K562 (cell line): ENCODE measurements around the gene BCL2L15. TPM values are rescaled to one million over a fixed set of nuclear protein-coding genes. Genes with fewer than 3 reads are reported as not detected.
A peak's percentile ranks its signal among the peaks of the same experiment; 100 is the strongest.

Source experiments
- CUX1 ChIP-seq: fragments of 200-800 bp; sonication (Bioruptor generic); IDR thresholded peaks from 2 replicates; pipeline ENCODE4 v1.6.1; 2016; ENCODE audit warnings: missing genetic modification characterization, missing compliant biosample characterization
- DACH1 ChIP-seq: fragments of 450-650 bp; IDR thresholded peaks from 2 replicates; pipeline ENCODE4 v1.6.1; 2018; ENCODE audit not compliant: partially characterized antibody
- EP400 ChIP-seq: fragments of 450-650 bp; IDR thresholded peaks from 2 replicates; pipeline ENCODE4 v1.6.1; 2017; ENCODE audit warnings: antibody characterized with exemption, mild to moderate bottlenecking, moderate library complexity
- PBX2 ChIP-seq, 2 experiments: IDR thresholded peaks in 1 of 2; conservative IDR thresholded peaks in 1 of 2; 2 replicates each; pipeline ENCODE4 v1.6.1; 2016; ENCODE audit warnings: low read depth in 2 of 2, mild to moderate bottlenecking in 1 of 2, missing compliant biosample characterization in 1 of 2, missing genetic modification characterization in 1 of 2, moderate library complexity in 1 of 2
- UBTF ChIP-seq, 2 experiments: IDR thresholded peaks; 2 replicates each; pipeline ENCODE4 v1.6.1; 2012; ENCODE audit warnings: improper control_type of control experiment in 2 of 2, low read depth in 2 of 2, low read length in 2 of 2, borderline replicate concordance in 1 of 2
- ZNF407 ChIP-seq: fragments of 450-650 bp; IDR thresholded peaks from 2 replicates; pipeline ENCODE4 v1.6.1; 2016; ENCODE audit warnings: low read depth
- polyA plus RNA-seq, 8 experiments: library from polyadenylated mRNA; depleted of rRNA in 4 of 8; stranded (reverse) in 5 of 8; unstranded in 3 of 8; fragments of >200 nt; fragmentation: Nextera tagmentation in 2 of 8; fragmentation: Illumina TruSeq in 1 of 8; extraction: Ambion mirVana in 2 of 8; extraction: Trizol in 1 of 8; gene quantifications; 2 replicates each; pipeline versions ENCODE4 v1.2.1 to v1.2.3, GENCODE V29; 2011 to 2014; ENCODE audit warnings: inconsistent platforms in 1 of 8, missing spikeins in 1 of 8
- total RNA-seq, 7 experiments: library from RNA; depleted of rRNA in 6 of 7; stranded (reverse); fragments of >200 nt in 6 of 7; fragmentation: Illumina TruSeq in 2 of 7; extraction: Trizol in 2 of 7; gene quantifications; 2 replicates each; pipeline versions ENCODE4 v1.2.1 to v1.2.3, GENCODE V29; 2011 to 2021; ENCODE audit warnings: low replicate concordance in 1 of 7

The BCL2L15 gene
- total and polyA plus RNA-seq, 9 of the 15 experiments (the other 6 are each of a cell fraction or from before 2014, with no cell fraction given): 0.06 to 0.42 (median 0.28) TPM; not detected in 1

GRCh38 chr1:113904674-113905434 is 17.5 kb upstream of the BCL2L15 start, which contains the start of the genes AP4B1 and DCLRE1B (continued):
- peak in 1 of 2 experiments; percentile 85; a peak in 2 of 4 replicates for TF ChIP-seq UBTF (IDR thresholded peaks at IDR 0.05; ENCODE audit: borderline replicate concordance in 1 of 2, low read depth in 2 of 2, low read length in 2 of 2)
- peak; percentile 37 for TF ChIP-seq DACH1
- TF ChIP-seq CUX1: no peak
- TF ChIP-seq EP400: peak; percentile 95
- peak; percentile 94 for TF ChIP-seq ZNF407
- TF ChIP-seq PBX2 (CRISPR knock-in tag; IDR thresholded peaks at IDR 0.05; ENCODE audit: low read depth): no peak
- TF ChIP-seq PBX2 (tag; conservative IDR thresholded peaks at IDR 0.05; ENCODE audit: low read depth): 0 out of 2 replicates have a peak, but pooled peaks have one; percentile 42
